HepG2 (cell line): ENCODE data around the gene RFX2. TPM values are rescaled to one million over a fixed set of nuclear protein-coding genes. Genes with fewer than 3 reads are reported as not detected.

ENCODE experiments used
- EEA1 ChIP-seq: sonication (generic); formaldehyde crosslinking; IDR thresholded peaks from 2 replicates; pipeline ENCODE4 v1.5.1; 2020; ENCODE audit warnings: mild to moderate bottlenecking, missing genetic modification reagents, borderline replicate concordance
- ESRRA ChIP-seq: sonication (generic); formaldehyde crosslinking; IDR thresholded peaks from 2 replicates; pipeline ENCODE4 v1.5.1; 2020; ENCODE audit warnings: mild to moderate bottlenecking, low read depth, missing genetic modification reagents
- HOXA3 ChIP-seq: sonication (generic); formaldehyde crosslinking; IDR thresholded peaks from 2 replicates; pipeline ENCODE4 v1.5.0; 2020; ENCODE audit warnings: missing genetic modification reagents
- MTF1 ChIP-seq: sonication (generic); formaldehyde crosslinking; IDR thresholded peaks from 2 replicates; pipeline ENCODE4 v1.5.0; 2020; ENCODE audit warnings: missing genetic modification reagents
- RBM22 ChIP-seq: fragments of 200-400 bp; formaldehyde crosslinking; optimal IDR thresholded peaks from 2 replicates; pipeline ENCODE3; 2017; ENCODE audit warnings: mild to moderate bottlenecking, low read length, moderate library complexity
- SAFB2 ChIP-seq: sonication (generic); formaldehyde crosslinking; IDR thresholded peaks from 2 replicates; pipeline ENCODE4 v1.5.1; 2020; ENCODE audit warnings: missing genetic modification reagents, low read depth, mild to moderate bottlenecking, borderline replicate concordance
- SALL2 ChIP-seq: sonication (generic); formaldehyde crosslinking; IDR thresholded peaks from 2 replicates; pipeline ENCODE4 v1.8.1; 2023; ENCODE audit warnings: mild to moderate bottlenecking, missing genetic modification reagents, inconsistent platforms
- TBX2 ChIP-seq: sonication (generic); formaldehyde crosslinking; IDR thresholded peaks from 2 replicates; pipeline ENCODE4 v1.5.0; 2020; ENCODE audit warnings: missing genetic modification reagents, mild to moderate bottlenecking, borderline replicate concordance
- TP53 ChIP-seq: sonication (generic); formaldehyde crosslinking; conservative IDR thresholded peaks from 2 replicates; pipeline ENCODE4 v1.4.0; 2020; ENCODE audit warnings: missing genetic modification reagents
- ZBTB20 ChIP-seq: sonication (generic); formaldehyde crosslinking; IDR thresholded peaks from 2 replicates; pipeline ENCODE4 v1.8.1; 2023; ENCODE audit warnings: missing genetic modification reagents, low read depth, mild to moderate bottlenecking, borderline replicate concordance
- ZFX ChIP-seq: sonication (generic); formaldehyde crosslinking; IDR thresholded peaks from 2 replicates; pipeline ENCODE4 v1.4.0; 2020; ENCODE audit warnings: mild to moderate bottlenecking, low read depth, missing genetic modification reagents, moderate library complexity
- ZIK1 ChIP-seq: sonication (generic); formaldehyde crosslinking; IDR thresholded peaks from 2 replicates; pipeline ENCODE4 v1.5.0; 2020; ENCODE audit warnings: mild to moderate bottlenecking, low read depth, missing genetic modification reagents, borderline replicate concordance
- ZNF101 ChIP-seq: sonication (generic); formaldehyde crosslinking; IDR thresholded peaks from 2 replicates; pipeline ENCODE4 v1.4.0; 2020; ENCODE audit warnings: mild to moderate bottlenecking, low read depth, missing genetic modification reagents, borderline replicate concordance
- ZNF235 ChIP-seq: sonication (generic); formaldehyde crosslinking; IDR thresholded peaks from 2 replicates; pipeline ENCODE4 v1.8.1; 2023; ENCODE audit warnings: mild to moderate bottlenecking, missing genetic modification reagents, borderline replicate concordance
- ZNF382 ChIP-seq: sonication (generic); formaldehyde crosslinking; IDR thresholded peaks from 2 replicates; pipeline ENCODE4 v1.5.0; 2020; ENCODE audit warnings: missing genetic modification reagents, mild to moderate bottlenecking, borderline replicate concordance
- ZNF709 ChIP-seq: sonication (generic); formaldehyde crosslinking; IDR thresholded peaks from 2 replicates; pipeline ENCODE4 v1.5.0; 2020; ENCODE audit warnings: mild to moderate bottlenecking, missing genetic modification reagents
- ZNF841 ChIP-seq: sonication (generic); formaldehyde crosslinking; IDR thresholded peaks from 2 replicates; pipeline ENCODE4 v1.8.1; 2023; ENCODE audit warnings: missing genetic modification reagents, borderline replicate concordance
- polyA plus RNA-seq, 8 experiments: library from polyadenylated mRNA; depleted of rRNA in 3 of 8; stranded (reverse) in 7 of 8; unstranded in 1 of 8; fragments of >200 nt; fragmentation: Illumina TruSeq in 4 of 8; extraction: Trizol in 4 of 8; gene quantifications; 2 replicates each; pipeline versions ENCODE4 v1.2.1 to v1.2.3, GENCODE V29; 2011 to 2016; ENCODE audit warnings: low read depth in 4 of 8, missing spikeins in 1 of 8, mixed read lengths in 1 of 8; ENCODE audit not compliant: insufficient read depth in 1 of 8
- total RNA-seq, 5 experiments: library from RNA; depleted of rRNA; stranded (reverse); fragments of >200 nt; fragmentation: Illumina TruSeq; extraction: Trizol; gene quantifications; 2 replicates each; pipeline ENCODE4 v1.2.3, GENCODE V29; 2016; ENCODE audit warnings: low read depth in 1 of 5
- TF ChIP-seq, protein P1 (sequence below): sonication (generic); formaldehyde crosslinking; IDR thresholded peaks from 2 replicates; pipeline ENCODE4 v1.4.0; 2020; ENCODE audit warnings: low read depth, mild to moderate bottlenecking, missing genetic modification reagents
- TF ChIP-seq, protein P2 (sequence below): sonication (generic); formaldehyde crosslinking; IDR thresholded peaks from 2 replicates; pipeline ENCODE4 v1.4.0; 2020; ENCODE audit warnings: mild to moderate bottlenecking, missing genetic modification reagents
- TF ChIP-seq, protein P3 (sequence below): sonication (generic); formaldehyde crosslinking; IDR thresholded peaks from 2 replicates; pipeline ENCODE4 v1.4.0; 2020; ENCODE audit warnings: low read depth, missing genetic modification reagents
- TF ChIP-seq, protein P4 (sequence below): sonication (generic); formaldehyde crosslinking; conservative IDR thresholded peaks from 2 replicates; pipeline ENCODE4 v1.4.0; 2020; ENCODE audit warnings: missing genetic modification reagents

Gene RFX2
- total and polyA plus RNA-seq, 2 of the 13 experiments (the other 11 are each of a cell fraction or from before 2014, with no cell fraction given), result 2.8 to 3.3 TPM

DNA sequence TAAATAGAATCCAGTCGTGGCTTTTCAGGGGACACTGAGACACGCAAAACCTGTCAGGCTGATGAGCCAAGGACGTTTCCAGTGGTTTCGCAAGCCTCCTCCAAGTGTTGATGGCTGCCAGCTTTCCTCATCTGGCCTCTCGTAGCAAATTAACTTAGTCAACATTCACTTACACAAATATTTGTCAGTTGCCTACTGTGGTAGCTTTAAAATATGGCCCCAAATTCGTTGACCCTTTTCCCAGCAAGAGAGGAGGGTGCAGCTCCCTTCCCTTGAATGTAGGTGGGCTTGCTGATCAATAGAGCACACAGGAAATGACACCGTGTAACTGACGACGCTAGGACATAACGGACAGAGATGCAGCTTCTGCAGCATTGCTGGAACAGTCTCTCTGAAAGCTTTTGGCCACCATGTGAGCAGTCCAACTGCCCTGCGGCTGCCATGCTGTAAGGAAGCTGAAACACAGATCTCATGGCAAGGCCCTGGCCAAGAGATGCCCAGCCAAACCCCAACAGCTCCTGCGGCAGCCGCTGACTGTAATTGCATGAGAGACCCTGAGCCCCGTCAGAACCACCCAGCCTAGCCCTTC is 126.8 kb downstream of the RFX2 start (continued):
- TF ChIP-seq ESRRA (CRISPR knock-in tag), result peak; percentile 63; the same call in 1 of the 2 replicates
- no peak for TF ChIP-seq ZIK1 (CRISPR knock-in tag)
- TF ChIP-seq SALL2 (CRISPR knock-in tag), result no peak
- TF ChIP-seq, protein P1, sequence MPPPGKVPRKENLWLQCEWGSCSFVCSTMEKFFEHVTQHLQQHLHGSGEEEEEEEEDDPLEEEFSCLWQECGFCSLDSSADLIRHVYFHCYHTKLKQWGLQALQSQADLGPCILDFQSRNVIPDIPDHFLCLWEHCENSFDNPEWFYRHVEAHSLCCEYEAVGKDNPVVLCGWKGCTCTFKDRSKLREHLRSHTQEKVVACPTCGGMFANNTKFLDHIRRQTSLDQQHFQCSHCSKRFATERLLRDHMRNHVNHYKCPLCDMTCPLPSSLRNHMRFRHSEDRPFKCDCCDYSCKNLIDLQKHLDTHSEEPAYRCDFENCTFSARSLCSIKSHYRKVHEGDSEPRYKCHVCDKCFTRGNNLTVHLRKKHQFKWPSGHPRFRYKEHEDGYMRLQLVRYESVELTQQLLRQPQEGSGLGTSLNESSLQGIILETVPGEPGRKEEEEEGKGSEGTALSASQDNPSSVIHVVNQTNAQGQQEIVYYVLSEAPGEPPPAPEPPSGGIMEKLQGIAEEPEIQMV, result 0 out of 2 replicates have a peak, but pooled peaks have one; percentile 54
- no peak for TF ChIP-seq EEA1 (CRISPR knock-in tag)
- TF ChIP-seq, protein P2, sequence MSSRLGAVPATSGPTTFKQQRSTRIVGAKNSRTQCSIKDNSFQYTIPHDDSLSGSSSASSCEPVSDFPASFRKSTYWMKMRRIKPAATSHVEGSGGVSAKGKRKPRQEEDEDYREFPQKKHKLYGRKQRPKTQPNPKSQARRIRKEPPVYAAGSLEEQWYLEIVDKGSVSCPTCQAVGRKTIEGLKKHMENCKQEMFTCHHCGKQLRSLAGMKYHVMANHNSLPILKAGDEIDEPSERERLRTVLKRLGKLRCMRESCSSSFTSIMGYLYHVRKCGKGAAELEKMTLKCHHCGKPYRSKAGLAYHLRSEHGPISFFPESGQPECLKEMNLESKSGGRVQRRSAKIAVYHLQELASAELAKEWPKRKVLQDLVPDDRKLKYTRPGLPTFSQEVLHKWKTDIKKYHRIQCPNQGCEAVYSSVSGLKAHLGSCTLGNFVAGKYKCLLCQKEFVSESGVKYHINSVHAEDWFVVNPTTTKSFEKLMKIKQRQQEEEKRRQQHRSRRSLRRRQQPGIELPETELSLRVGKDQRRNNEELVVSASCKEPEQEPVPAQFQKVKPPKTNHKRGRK (CRISPR knock-in tag), result no peak
- TF ChIP-seq ZNF235 (CRISPR knock-in tag), result no peak
- peak; percentile 93 for TF ChIP-seq TBX2 (CRISPR knock-in tag)
- TF ChIP-seq ZNF841, result no peak
- TF ChIP-seq SAFB2 (CRISPR knock-in tag), result no peak
- TF ChIP-seq HOXA3 (CRISPR knock-in tag), result peak; percentile 57
- TF ChIP-seq MTF1 (CRISPR knock-in tag), result no peak
- no peak for TF ChIP-seq ZFX
- no peak for TF ChIP-seq ZNF382 (CRISPR knock-in tag)
- no peak for TF ChIP-seq ZNF709 (CRISPR knock-in tag)
- TF ChIP-seq ZNF101 (CRISPR knock-in tag), result no peak
- TF ChIP-seq, protein P3, sequence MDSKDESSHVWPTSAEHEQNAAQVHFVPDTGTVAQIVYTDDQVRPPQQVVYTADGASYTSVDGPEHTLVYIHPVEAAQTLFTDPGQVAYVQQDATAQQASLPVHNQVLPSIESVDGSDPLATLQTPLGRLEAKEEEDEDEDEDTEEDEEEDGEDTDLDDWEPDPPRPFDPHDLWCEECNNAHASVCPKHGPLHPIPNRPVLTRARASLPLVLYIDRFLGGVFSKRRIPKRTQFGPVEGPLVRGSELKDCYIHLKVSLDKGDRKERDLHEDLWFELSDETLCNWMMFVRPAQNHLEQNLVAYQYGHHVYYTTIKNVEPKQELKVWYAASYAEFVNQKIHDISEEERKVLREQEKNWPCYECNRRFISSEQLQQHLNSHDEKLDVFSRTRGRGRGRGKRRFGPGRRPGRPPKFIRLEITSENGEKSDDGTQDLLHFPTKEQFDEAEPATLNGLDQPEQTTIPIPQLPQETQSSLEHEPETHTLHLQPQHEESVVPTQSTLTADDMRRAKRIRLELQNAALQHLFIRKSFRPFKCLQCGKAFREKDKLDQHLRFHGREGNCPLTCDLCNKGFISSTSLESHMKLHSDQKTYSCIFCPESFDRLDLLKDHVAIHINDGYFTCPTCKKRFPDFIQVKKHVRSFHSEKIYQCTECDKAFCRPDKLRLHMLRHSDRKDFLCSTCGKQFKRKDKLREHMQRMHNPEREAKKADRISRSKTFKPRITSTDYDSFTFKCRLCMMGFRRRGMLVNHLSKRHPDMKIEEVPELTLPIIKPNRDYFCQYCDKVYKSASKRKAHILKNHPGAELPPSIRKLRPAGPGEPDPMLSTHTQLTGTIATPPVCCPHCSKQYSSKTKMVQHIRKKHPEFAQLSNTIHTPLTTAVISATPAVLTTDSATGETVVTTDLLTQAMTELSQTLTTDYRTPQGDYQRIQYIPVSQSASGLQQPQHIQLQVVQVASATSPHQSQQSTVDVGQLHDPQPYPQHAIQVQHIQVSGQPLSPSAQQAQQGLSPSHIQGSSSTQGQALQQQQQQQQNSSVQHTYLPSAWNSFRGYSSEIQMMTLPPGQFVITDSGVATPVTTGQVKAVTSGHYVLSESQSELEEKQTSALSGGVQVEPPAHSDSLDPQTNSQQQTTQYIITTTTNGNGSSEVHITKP (CRISPR knock-in tag), result no peak
- TF ChIP-seq ZBTB20 (CRISPR knock-in tag), result no peak
- 0 out of 2 replicates have a peak, but pooled peaks have one; percentile 3 for TF ChIP-seq TP53 (CRISPR knock-in tag)
- TF ChIP-seq, protein P4, sequence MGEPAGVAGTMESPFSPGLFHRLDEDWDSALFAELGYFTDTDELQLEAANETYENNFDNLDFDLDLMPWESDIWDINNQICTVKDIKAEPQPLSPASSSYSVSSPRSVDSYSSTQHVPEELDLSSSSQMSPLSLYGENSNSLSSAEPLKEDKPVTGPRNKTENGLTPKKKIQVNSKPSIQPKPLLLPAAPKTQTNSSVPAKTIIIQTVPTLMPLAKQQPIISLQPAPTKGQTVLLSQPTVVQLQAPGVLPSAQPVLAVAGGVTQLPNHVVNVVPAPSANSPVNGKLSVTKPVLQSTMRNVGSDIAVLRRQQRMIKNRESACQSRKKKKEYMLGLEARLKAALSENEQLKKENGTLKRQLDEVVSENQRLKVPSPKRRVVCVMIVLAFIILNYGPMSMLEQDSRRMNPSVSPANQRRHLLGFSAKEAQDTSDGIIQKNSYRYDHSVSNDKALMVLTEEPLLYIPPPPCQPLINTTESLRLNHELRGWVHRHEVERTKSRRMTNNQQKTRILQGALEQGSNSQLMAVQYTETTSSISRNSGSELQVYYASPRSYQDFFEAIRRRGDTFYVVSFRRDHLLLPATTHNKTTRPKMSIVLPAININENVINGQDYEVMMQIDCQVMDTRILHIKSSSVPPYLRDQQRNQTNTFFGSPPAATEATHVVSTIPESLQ (CRISPR knock-in tag), result no peak
- TF ChIP-seq RBM22, result no peak
